HG03103 (cell line): ENCODE results near the gene WDR82.

Source experiments
- ATAC-seq: cut with Tn5 transposase; IDR thresholded peaks from one replicate; pipeline ENCODE4 v1.9.1; 2021; ENCODE audit warnings: low read depth; ENCODE audit not compliant: unreplicated experiment

WDR82 gene

GRCh38 chr3:52278510-52279069 lies at the start of gene WDR82:
Gene WDR82, minus strand, starts transcription at chr3:52278649. Its CDS starts 288 bp downstream, at chr3:52278361.
- ATAC-seq, result peak; percentile 83

GRCh38 chr3:52327486-52328290 lies 49.2 kb upstream of the WDR82 start:
- ATAC-seq, result no peak

- no peak for ATAC-seq
Observed at GRCh38 chr3:52326976-52327375, 48.5 kb upstream of the WDR82 start.

GRCh38 chr3:52325686-52326085 lies 47.2 kb upstream of the WDR82 start:
- no peak for ATAC-seq

- ATAC-seq, result no peak
Observed at GRCh38 chr3:52324676-52325075, 46.2 kb upstream of the WDR82 start.

- ATAC-seq, result no peak
Observed at GRCh38 chr3:52323526-52324295, 45.3 kb upstream of the WDR82 start.

- ATAC-seq, result no peak
Observed at GRCh38 chr3:52322466-52322865, 44.0 kb upstream of the WDR82 start.

GRCh38 chr3:52321481-52321880 lies 43.0 kb upstream of the WDR82 start:
- ATAC-seq, result no peak

GRCh38 chr3:52319921-52320595 lies 41.6 kb upstream of the WDR82 start:
- ATAC-seq, result no peak

GRCh38 chr3:52318186-52318816 lies 39.9 kb upstream of the WDR82 start:
- ATAC-seq, result no peak

GRCh38 chr3:52317208-52318000 lies 39.0 kb upstream of the WDR82 start:
- ATAC-seq, result no peak

GRCh38 chr3:52315977-52316764 lies 37.7 kb upstream of the WDR82 start, which contains the start of gene DNAH1:
Gene DNAH1, plus strand, starts transcription at chr3:52316319. Its CDS starts 6,124 bp downstream, at chr3:52322443.
- no peak for ATAC-seq

- ATAC-seq, result no peak
Observed at GRCh38 chr3:52315006-52315405, 36.6 kb upstream of the WDR82 start.

GRCh38 chr3:52314489-52314888 lies 36.0 kb upstream of the WDR82 start:
- no peak for ATAC-seq

GRCh38 chr3:52313774-52314188 lies 35.3 kb upstream of the WDR82 start:
- peak; percentile 89 for ATAC-seq

- ATAC-seq, result no peak
Observed at GRCh38 chr3:52313188-52313773, 34.8 kb upstream of the WDR82 start.

- no peak for ATAC-seq
Observed at GRCh38 chr3:52311576-52312119, 33.2 kb upstream of the WDR82 start.
